Endothelial cell of umbilical vein (primary cell): Measurements from ENCODE around the gene MED16. TPM values are rescaled to one million over a fixed set of nuclear protein-coding genes. Genes with fewer than 3 reads are reported as not detected.
"Not testable (repeated sequence)": the region's sequence is repeated elsewhere in the genome, so short reads cannot be mapped to it uniquely, and the experiment has no call there.

ENCODE experiments used
- BruUV-seq: library from RNA; stranded (reverse); fragments of 400-500 nt; replicated peaks from 2 replicates; lab custom pipeline; 2021; lab: Mats Ljungman, UMichigan
- CTCF ChIA-PET: fragments of 300-600, 350-600 bp; sonication (Branson Sonifier 250); formaldehyde crosslinking; loops from one replicate; lab custom pipeline; 2021; ENCODE audit warnings: antibody characterized with exemption, inconsistent platforms; lab: Charles Lee
- POLR2A ChIA-PET: fragments of 300-600, 350-600 bp; sonication (Branson Sonifier 250); formaldehyde crosslinking; loops from one replicate; lab custom pipeline; 2021; ENCODE audit warnings: antibody characterized with exemption, inconsistent platforms; lab: Charles Lee
- DNase-seq: peaks from one replicate; pipeline ENCODE4 v3.0.0-alpha.2; 2011; ENCODE audit warnings: low read depth, low spot score
- FAIRE-seq: peaks from 2 replicates; lab custom pipeline; 2011; peaks lifted over from hg19 to GRCh38; lab: Jason Lieb, UNC
- H2AFZ ChIP-seq: 2 replicates; pipeline ENCODE4 v1.6.0; 2012; ENCODE audit warnings: low read depth, low read length, control low read depth, inconsistent platforms
- H3K27ac ChIP-seq: 2 replicates; pipeline ENCODE4 v1.5.1; 2011; ENCODE audit warnings: low read depth, mild to moderate bottlenecking, control low read depth, low read length, moderate library complexity; ENCODE audit not compliant: insufficient read depth
- H3K27me3 ChIP-seq, 2 experiments: 2 replicates each; pipeline versions ENCODE4 v1.6.0 to v1.6.1; 2011; ENCODE audit warnings: low read length in 2 of 2, mixed read lengths in 1 of 2; ENCODE audit not compliant: control insufficient read depth in 2 of 2, insufficient read depth in 2 of 2
- H3K36me3 ChIP-seq, 2 experiments: 2 replicates in 1 of 2; 3 replicates in 1 of 2; pipeline ENCODE4 v1.5.1; 2011; ENCODE audit warnings: low read length in 2 of 2, mild to moderate bottlenecking in 1 of 2, moderate library complexity in 1 of 2; ENCODE audit not compliant: control insufficient read depth in 2 of 2, insufficient read depth in 2 of 2; ENCODE audit errors: extremely low read depth in 1 of 2
- H3K4me1 ChIP-seq: 3 replicates; pipeline ENCODE4 v1.5.1; 2011; ENCODE audit warnings: mild to moderate bottlenecking, low read length; ENCODE audit not compliant: control insufficient read depth, insufficient read depth; ENCODE audit errors: extremely low read depth
- H3K4me2 ChIP-seq: 2 replicates; pipeline ENCODE4 v1.6.1; 2011; ENCODE audit warnings: low read length, control low read depth, mixed read lengths; ENCODE audit not compliant: insufficient read depth
- H3K4me3 ChIP-seq, 3 experiments: fragments of 200-600 bp in 1 of 3; sonication (generic), shearing (Covaris generic) in 1 of 3; replicated peaks in 1 of 3; 2 replicates each; pipeline ENCODE4 v1.5.1; 2011 to 2016; ENCODE audit warnings: control low read depth in 3 of 3, low read length in 3 of 3, mild to moderate bottlenecking in 2 of 3, inconsistent platforms in 1 of 3, low read depth in 1 of 3, moderate library complexity in 1 of 3; ENCODE audit not compliant: insufficient read depth in 1 of 3
- H3K79me2 ChIP-seq: 2 replicates; pipeline ENCODE4 v1.6.0; 2012; ENCODE audit warnings: low read length, inconsistent platforms; ENCODE audit not compliant: control insufficient read depth, insufficient read depth
- H3K9ac ChIP-seq: replicated peaks from 2 replicates; pipeline ENCODE3; 2011; ENCODE audit warnings: low read length, control low read depth; ENCODE audit not compliant: insufficient read depth; ENCODE audit errors: extremely low read depth
- H3K9me1 ChIP-seq: replicated peaks from 3 replicates; pipeline ENCODE4 v1.6.0; 2011; ENCODE audit warnings: mild to moderate bottlenecking, low read length; ENCODE audit not compliant: control insufficient read depth, insufficient read depth; ENCODE audit errors: extremely low read depth
- H3K9me3 ChIP-seq: replicated peaks from 2 replicates; pipeline ENCODE4 v1.5.1; 2012; ENCODE audit warnings: low read length, inconsistent platforms; ENCODE audit not compliant: control insufficient read depth, insufficient read depth
- H4K20me1 ChIP-seq: replicated peaks from 2 replicates; pipeline ENCODE3; 2011; ENCODE audit warnings: mild to moderate bottlenecking, low read length; ENCODE audit not compliant: control insufficient read depth, insufficient read depth; ENCODE audit errors: extremely low read depth
- EZH2 ChIP-seq: IDR thresholded peaks from 2 replicates; pipeline ENCODE4 v1.6.1; 2012; ENCODE audit warnings: borderline replicate concordance, low read depth, mild to moderate bottlenecking, moderate library complexity, low read length, inconsistent platforms; ENCODE audit not compliant: severe bottlenecking
- dilution Hi-C: fragments of 300-500 bp; cut with MboI; formaldehyde crosslinking; loops from one replicate; pipeline ENCODE4 v1.15.0; 2019; ENCODE audit warnings: low sequenced_read_pairs; ENCODE audit not compliant: extremely low pct_ligation_motif_present
- intact Hi-C: fragments of 100-400 bp; cut with micrococcal nuclease; formaldehyde crosslinking; loops from one replicate; pipeline ENCODE4 v1.10.0; 2022
- polyA plus RNA-seq, 4 experiments: library from polyadenylated mRNA; depleted of rRNA in 3 of 4; stranded (reverse) in 3 of 4; unstranded in 1 of 4; fragments of >200 nt; gene quantifications; 2 replicates each; pipeline versions ENCODE4 v1.2.1 to v1.2.3, GENCODE V29; 2011 to 2012; ENCODE audit warnings: missing spikeins in 1 of 4
- total RNA-seq: library from RNA; stranded (reverse); gene quantifications from 2 replicates; pipeline ENCODE4 v1.2.3, GENCODE V29; 2021
- TF ChIP-seq, protein P1 (sequence below): IDR thresholded peaks from 2 replicates; pipeline ENCODE4 v1.6.1; 2011; ENCODE audit not compliant: insufficient read depth, insufficient read length

MED16 gene
- total and polyA plus RNA-seq, 2 donors (not counting 3 experiments of a cell fraction or from before 2014, with no cell fraction given), result 63.1 to 66.5 TPM

DNA sequence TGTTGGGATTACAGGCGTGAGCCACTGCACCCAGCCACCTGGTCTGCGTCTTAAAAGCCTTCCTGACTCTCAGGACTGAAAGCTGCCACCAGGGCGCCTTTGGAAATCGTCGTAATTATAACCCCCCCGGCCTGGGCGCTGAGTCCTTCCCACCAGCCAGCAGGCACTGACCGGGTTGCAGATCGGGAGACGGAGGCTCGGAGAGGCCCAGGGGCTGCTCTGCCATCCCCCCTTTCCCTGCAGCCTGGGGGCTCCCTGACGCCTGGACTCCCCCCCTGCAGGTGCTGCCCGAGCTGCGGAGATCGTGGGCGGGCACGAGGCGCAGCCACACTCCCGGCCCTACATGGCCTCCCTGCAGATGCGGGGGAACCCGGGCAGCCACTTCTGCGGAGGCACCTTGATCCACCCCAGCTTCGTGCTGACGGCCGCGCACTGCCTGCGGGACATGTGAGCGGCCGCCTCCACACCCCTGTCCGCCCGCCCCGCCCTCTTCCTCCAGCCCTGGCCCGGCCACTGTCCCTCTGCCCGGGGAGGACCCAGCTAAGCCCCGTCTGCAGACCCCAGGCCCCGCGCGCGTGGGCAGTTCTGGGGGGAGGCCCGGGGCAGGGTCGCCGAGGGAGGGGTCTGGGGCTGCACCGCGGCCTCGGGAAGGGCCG, 49.7 kb downstream of the MED16 start:
- H2AFZ ChIP-seq, result no peak overlapping the region
- dilution Hi-C loops, result no loop called here
- CTCF ChIA-PET, result no interaction called here
- H3K9me1 ChIP-seq, result no peaks in the 10 kb centered on the region
- BruUV-seq, result no TSS peak
- no peak for FAIRE-seq
- peak; percentile 64 for TF ChIP-seq EZH2
- TF ChIP-seq, protein P1, sequence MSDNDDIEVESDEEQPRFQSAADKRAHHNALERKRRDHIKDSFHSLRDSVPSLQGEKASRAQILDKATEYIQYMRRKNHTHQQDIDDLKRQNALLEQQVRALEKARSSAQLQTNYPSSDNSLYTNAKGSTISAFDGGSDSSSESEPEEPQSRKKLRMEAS, result no peak
- no peak overlapping the region for H3K27ac ChIP-seq
- no peak overlapping the region for H3K9ac ChIP-seq
- H3K79me2 ChIP-seq, result no peaks in the 10 kb centered on the region
- POLR2A ChIA-PET, result no interaction called here
- no peaks in the 10 kb centered on the region for H3K9me3 ChIP-seq
- intact Hi-C loops, result no loop called here
- no peak overlapping the region for H3K4me3 ChIP-seq
- no peaks in the 10 kb centered on the region for H4K20me1 ChIP-seq
- H3K4me1 ChIP-seq, result no peaks in the 10 kb centered on the region
- peaks cover 0 to 6% of the 10 kb centered on the region in 2 experiments for H3K27me3 ChIP-seq
- H3K36me3 ChIP-seq, result no peaks in the 10 kb centered on the region
- H3K4me2 ChIP-seq, result no peak overlapping the region
- DNase-seq, result no peak

DNA sequence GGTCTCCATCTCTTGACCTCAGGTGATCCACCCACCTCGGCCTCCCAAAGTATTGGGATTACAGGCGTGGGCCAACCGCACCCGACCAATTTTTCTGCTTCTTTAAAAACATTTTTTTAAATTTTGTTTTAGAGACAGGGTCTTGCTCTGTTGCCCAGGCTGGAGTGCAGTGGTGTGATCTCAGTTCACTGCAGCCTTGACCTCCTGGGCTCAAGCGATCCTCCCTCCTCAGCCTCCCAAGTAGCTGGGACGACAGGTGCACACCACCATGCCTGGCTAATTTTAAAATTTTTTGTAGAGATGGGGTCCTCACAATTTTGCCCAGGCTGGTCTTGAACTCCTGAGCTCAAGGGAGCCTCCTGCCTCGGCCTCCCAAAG, 50.2 kb downstream of the MED16 start:
- H3K4me1 ChIP-seq, H3K9me3 ChIP-seq, H3K27me3 ChIP-seq, H3K9ac ChIP-seq, H4K20me1 ChIP-seq, FAIRE-seq, dilution Hi-C loops, BruUV-seq, H3K36me3 ChIP-seq, H3K4me2 ChIP-seq, DNase-seq, intact Hi-C loops, POLR2A ChIA-PET, H3K4me3 ChIP-seq, H3K27ac ChIP-seq, H2AFZ ChIP-seq, CTCF ChIA-PET, H3K79me2 ChIP-seq, H3K9me1 ChIP-seq: not testable (repeated sequence)
